ENCODE measurements around the gene UBAC1.
"Not testable (repeated sequence)": the region's sequence is repeated elsewhere in the genome, so short reads cannot be mapped to it uniquely, and the experiment has no call there.

UBAC1 gene

GRCh38 chr9:135893104-135893503 is 68.1 kb downstream of the UBAC1 start:
- H3K4me1 ChIP-seq (ENCODE audit: insufficient read depth, low read length), result peaks cover 8% of the 10 kb centered on the region

GRCh38 chr9:135892327-135892726 is 68.8 kb downstream of the UBAC1 start:
- H3K27me3 ChIP-seq (ENCODE audit: insufficient read depth, low read length), result not testable (repeated sequence)

More at GRCh38 chr9:135893104-135893503, 68.1 kb downstream of the UBAC1 start:
- Histone ChIP-seq H3K36me3 (ENCODE audit: insufficient read depth, low read length) (peaks cover 1% of the 10 kb centered on the region), H3K4me3 (ENCODE audit: low read length) (no peak overlapping the region), H2AFZ (ENCODE audit: low read depth, low read length) (no peak overlapping the region), H3K27me3 (ENCODE audit: insufficient read depth, low read length) (no peaks in the 10 kb centered on the region), H3K9me3 (ENCODE audit: low read length) (peaks cover 23% of the 10 kb centered on the region)

GRCh38 chr9:135891027-135891631 is 70.0 kb downstream of the UBAC1 start:
- H3K4me3 ChIP-seq (ENCODE audit: low read length), result no peak overlapping the region
- H2AFZ ChIP-seq (ENCODE audit: low read depth, low read length), result no peak overlapping the region
- H3K36me3 ChIP-seq (ENCODE audit: insufficient read depth, low read length), result peaks cover 4% of the 10 kb centered on the region
- H3K9me3 ChIP-seq (ENCODE audit: low read length), result peaks cover 10% of the 10 kb centered on the region
- no peaks in the 10 kb centered on the region for H3K27me3 ChIP-seq (ENCODE audit: insufficient read depth, low read length)
- H3K4me1 ChIP-seq (ENCODE audit: insufficient read depth, low read length), result peaks cover 20% of the 10 kb centered on the region

More at GRCh38 chr9:135892327-135892726, 68.8 kb downstream of the UBAC1 start:
- Histone ChIP-seq H3K4me1 (ENCODE audit: insufficient read depth, low read length) (peaks cover 11% of the 10 kb centered on the region), H3K9me3 (ENCODE audit: low read length) (peaks cover 18% of the 10 kb centered on the region)
- H3K36me3 ChIP-seq (ENCODE audit: insufficient read depth, low read length); H2AFZ ChIP-seq (ENCODE audit: low read depth, low read length); H3K4me3 ChIP-seq (ENCODE audit: low read length): not testable (repeated sequence)

- peaks cover 21% of the 10 kb centered on the region for H3K4me1 ChIP-seq (ENCODE audit: insufficient read depth, low read length)
- H3K36me3 ChIP-seq (ENCODE audit: insufficient read depth, low read length), result peaks cover 4% of the 10 kb centered on the region
- peaks cover 7% of the 10 kb centered on the region for H3K9me3 ChIP-seq (ENCODE audit: low read length)
- H2AFZ ChIP-seq (ENCODE audit: low read depth, low read length), result no peak overlapping the region
- H3K4me3 ChIP-seq (ENCODE audit: low read length), result no peak overlapping the region
- no peaks in the 10 kb centered on the region for H3K27me3 ChIP-seq (ENCODE audit: insufficient read depth, low read length)
Measured at GRCh38 chr9:135890190-135891026, 70.8 kb downstream of the UBAC1 start.

GRCh38 chr9:135889564-135890189 is 71.5 kb downstream of the UBAC1 start:
- Histone ChIP-seq H3K36me3 (ENCODE audit: insufficient read depth, low read length) (peaks cover 4% of the 10 kb centered on the region), H3K4me3 (ENCODE audit: low read length) (no peak overlapping the region), H3K9me3 (ENCODE audit: low read length) (peaks cover 7% of the 10 kb centered on the region), H3K4me1 (ENCODE audit: insufficient read depth, low read length) (peaks cover 21% of the 10 kb centered on the region), H2AFZ (ENCODE audit: low read depth, low read length) (no peak overlapping the region), H3K27me3 (ENCODE audit: insufficient read depth, low read length) (no peaks in the 10 kb centered on the region)

GRCh38 chr9:135888766-135889394 is 72.3 kb downstream of the UBAC1 start:
- Histone ChIP-seq H3K9me3 (ENCODE audit: low read length) (no peaks in the 10 kb centered on the region), H2AFZ (ENCODE audit: low read depth, low read length) (no peak overlapping the region), H3K4me3 (ENCODE audit: low read length) (no peak overlapping the region), H3K4me1 (ENCODE audit: insufficient read depth, low read length) (peaks cover 21% of the 10 kb centered on the region), H3K36me3 (ENCODE audit: insufficient read depth, low read length) (peaks cover 4% of the 10 kb centered on the region), H3K27me3 (ENCODE audit: insufficient read depth, low read length) (no peaks in the 10 kb centered on the region)

- H3K36me3 ChIP-seq (ENCODE audit: insufficient read depth, low read length), result peaks cover 4% of the 10 kb centered on the region
- H3K4me1 ChIP-seq (ENCODE audit: insufficient read depth, low read length), result peaks cover 21% of the 10 kb centered on the region
- no peak overlapping the region for H2AFZ ChIP-seq (ENCODE audit: low read depth, low read length)
- H3K4me3 ChIP-seq (ENCODE audit: low read length), result no peak overlapping the region
- H3K9me3 ChIP-seq (ENCODE audit: low read length), result no peaks in the 10 kb centered on the region
- H3K27me3 ChIP-seq (ENCODE audit: insufficient read depth, low read length), result no peaks in the 10 kb centered on the region
Measured at GRCh38 chr9:135888126-135888765, 72.9 kb downstream of the UBAC1 start.

GRCh38 chr9:135887585-135888050 is 73.6 kb downstream of the UBAC1 start:
- no peaks in the 10 kb centered on the region for H3K27me3 ChIP-seq (ENCODE audit: insufficient read depth, low read length)
- no peak overlapping the region for H3K4me3 ChIP-seq (ENCODE audit: low read length)
- H3K36me3 ChIP-seq (ENCODE audit: insufficient read depth, low read length), result peaks cover 8% of the 10 kb centered on the region
- peaks cover 21% of the 10 kb centered on the region for H3K4me1 ChIP-seq (ENCODE audit: insufficient read depth, low read length)
- H3K9me3 ChIP-seq (ENCODE audit: low read length), result no peaks in the 10 kb centered on the region
- H2AFZ ChIP-seq (ENCODE audit: low read depth, low read length), result no peak overlapping the region

GRCh38 chr9:135887021-135887507 is 74.1 kb downstream of the UBAC1 start:
- peaks cover 14% of the 10 kb centered on the region for H3K36me3 ChIP-seq (ENCODE audit: insufficient read depth, low read length)

GRCh38 chr9:135886147-135886981 is 74.8 kb downstream of the UBAC1 start:
- no peak overlapping the region for H2AFZ ChIP-seq (ENCODE audit: low read depth, low read length)
- no peak overlapping the region for H3K4me3 ChIP-seq (ENCODE audit: low read length)
- H3K9me3 ChIP-seq (ENCODE audit: low read length), result no peaks in the 10 kb centered on the region
- H3K27me3 ChIP-seq (ENCODE audit: insufficient read depth, low read length), result no peaks in the 10 kb centered on the region
- peaks cover 19% of the 10 kb centered on the region for H3K4me1 ChIP-seq (ENCODE audit: insufficient read depth, low read length)
- H3K36me3 ChIP-seq (ENCODE audit: insufficient read depth, low read length), result peaks cover 21% of the 10 kb centered on the region

More at GRCh38 chr9:135887021-135887507, 74.1 kb downstream of the UBAC1 start:
- H3K4me3 ChIP-seq (ENCODE audit: low read length), result no peak overlapping the region
- peaks cover 21% of the 10 kb centered on the region for H3K4me1 ChIP-seq (ENCODE audit: insufficient read depth, low read length)
- H3K27me3 ChIP-seq (ENCODE audit: insufficient read depth, low read length), result no peaks in the 10 kb centered on the region
- H2AFZ ChIP-seq (ENCODE audit: low read depth, low read length), result no peak overlapping the region
- H3K9me3 ChIP-seq (ENCODE audit: low read length), result no peaks in the 10 kb centered on the region

- H3K27me3 ChIP-seq (ENCODE audit: insufficient read depth, low read length), result no peaks in the 10 kb centered on the region
- no peak overlapping the region for H2AFZ ChIP-seq (ENCODE audit: low read depth, low read length)
- no peak overlapping the region for H3K4me3 ChIP-seq (ENCODE audit: low read length)
- no peaks in the 10 kb centered on the region for H3K9me3 ChIP-seq (ENCODE audit: low read length)
- peaks cover 27% of the 10 kb centered on the region for H3K36me3 ChIP-seq (ENCODE audit: insufficient read depth, low read length)
- peaks cover 14% of the 10 kb centered on the region for H3K4me1 ChIP-seq (ENCODE audit: insufficient read depth, low read length)
Measured at GRCh38 chr9:135885100-135885853, 75.9 kb downstream of the UBAC1 start.
